ENCODE results near the gene ACTL10.

- TF ChIP-seq POLR2AphosphoS5 (IDR thresholded peaks at IDR 0.05; ENCODE audit: low read depth, low read length) = no peak
- no peak for TF ChIP-seq SIN3A (IDR thresholded peaks at IDR 0.05; ENCODE audit: borderline replicate concordance, insufficient read depth, low read length)
Observed at GRCh38 chr20:33702861-33703260, 36.1 kb downstream of the ACTL10 start.
